Neural progenitor cell (in vitro differentiated cells): ENCODE results near the gene FABP1.

Experiments used
- CTCF ChIP-seq: fragments of 200-600 bp; sonication (generic); IDR thresholded peaks from 2 replicates; pipeline ENCODE4 v1.5.1; 2017; ENCODE audit warnings: antibody characterized with exemption, mild to moderate bottlenecking
- EZH2 ChIP-seq: fragments of 200-600 bp; sonication (generic); IDR thresholded peaks from 2 replicates; pipeline ENCODE4 v1.6.1; 2017; ENCODE audit warnings: antibody characterized with exemption, mild to moderate bottlenecking, moderate library complexity
- EZH2phosphoT487 ChIP-seq: fragments of 200-600 bp; sonication (generic); IDR thresholded peaks from 2 replicates; pipeline ENCODE4 v1.6.1; 2017; ENCODE audit warnings: antibody characterized with exemption

DNA sequence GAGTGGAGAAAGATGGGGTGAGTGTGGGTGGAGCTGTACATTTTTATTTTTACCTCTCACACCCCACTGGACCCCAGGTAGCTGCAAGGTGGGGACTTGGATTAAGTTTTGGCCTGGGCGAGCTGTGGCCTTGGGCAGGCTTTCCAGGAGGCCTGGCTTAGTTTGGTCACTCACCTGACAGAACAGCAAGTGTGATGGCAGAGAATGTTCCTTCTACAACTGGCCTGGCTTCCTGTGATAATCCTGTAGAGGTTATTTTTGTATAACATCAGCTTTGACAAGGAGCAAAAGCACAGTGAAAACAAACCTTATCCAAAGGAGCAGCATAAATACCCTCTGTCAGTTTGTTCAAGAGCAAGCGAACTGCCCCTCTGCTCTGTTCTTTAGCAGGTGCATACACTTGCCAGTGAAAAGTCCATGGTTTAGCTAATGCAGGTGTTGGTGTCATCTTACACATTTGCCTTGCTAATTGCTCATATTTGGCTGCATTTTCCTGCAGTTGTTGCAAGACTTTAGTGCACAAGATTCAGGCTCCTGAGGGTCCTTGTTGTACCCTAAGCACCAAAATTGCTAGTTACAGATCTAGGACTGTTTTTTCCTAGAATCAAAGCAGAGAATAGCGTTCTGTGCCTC, 48.6 kb upstream of the FABP1 start:
- no peak for TF ChIP-seq CTCF
- no peak for TF ChIP-seq EZH2phosphoT487
- TF ChIP-seq EZH2 = no peak
